Skeletal muscle satellite cell (primary cell): Measurements from ENCODE around the gene ASAP3.

Source experiments
- H3K27me3 ChIP-seq: 2 replicates; pipeline ENCODE4 v1.7.0; 2013; ENCODE audit warnings: low read length; ENCODE audit not compliant: control insufficient read depth, insufficient read depth
- H3K36me3 ChIP-seq: 2 replicates; pipeline ENCODE4 v1.7.0; 2013; ENCODE audit warnings: mild to moderate bottlenecking, control low read depth, low read length; ENCODE audit not compliant: insufficient read depth
- H3K4me1 ChIP-seq: 2 replicates; pipeline ENCODE4 v1.7.0; 2013; ENCODE audit warnings: low read length; ENCODE audit not compliant: control insufficient read depth, insufficient read depth
- H3K4me2 ChIP-seq: 2 replicates; pipeline ENCODE4 v1.7.0; 2013; ENCODE audit warnings: mild to moderate bottlenecking, low read length
- H3K4me3 ChIP-seq: 2 replicates; pipeline ENCODE4 v1.7.0; 2013; ENCODE audit warnings: low read length
- H3K9ac ChIP-seq: 2 replicates; pipeline ENCODE4 v1.7.0; 2013; ENCODE audit warnings: mild to moderate bottlenecking, low read depth, low read length, moderate library complexity
- H3K9me3 ChIP-seq: replicated peaks from 2 replicates; pipeline ENCODE4 v1.7.0; 2013; ENCODE audit warnings: mild to moderate bottlenecking, control low read depth, low read length

Gene ASAP3

DNA sequence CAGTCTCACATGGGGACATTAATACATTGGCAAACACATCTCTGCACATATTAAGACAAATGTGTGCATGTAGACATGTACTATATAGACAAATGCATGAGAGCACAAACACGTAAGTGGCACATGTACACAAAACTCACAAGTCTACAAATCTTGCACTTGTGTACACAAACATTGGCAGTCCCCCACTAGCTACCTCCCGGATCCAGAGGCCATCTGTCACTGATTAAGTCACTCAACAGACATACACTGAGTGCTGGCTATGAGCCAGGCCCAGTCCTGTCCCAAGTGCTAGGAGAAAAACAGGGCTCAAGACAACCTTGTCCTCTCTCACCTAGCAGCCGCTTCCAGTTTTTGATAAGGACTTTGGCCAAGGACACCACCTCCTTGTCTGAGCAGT, 66.4 kb downstream of the ASAP3 start:
- H3K4me3 ChIP-seq: no peak overlapping the region
- no peak overlapping the region for H3K4me2 ChIP-seq
- no peak overlapping the region for H3K9ac ChIP-seq
- H3K9me3 ChIP-seq: no peaks in the 10 kb centered on the region
- no peaks in the 10 kb centered on the region for H3K36me3 ChIP-seq
- H3K4me1 ChIP-seq: peaks cover 9% of the 10 kb centered on the region
- no peaks in the 10 kb centered on the region for H3K27me3 ChIP-seq

DNA sequence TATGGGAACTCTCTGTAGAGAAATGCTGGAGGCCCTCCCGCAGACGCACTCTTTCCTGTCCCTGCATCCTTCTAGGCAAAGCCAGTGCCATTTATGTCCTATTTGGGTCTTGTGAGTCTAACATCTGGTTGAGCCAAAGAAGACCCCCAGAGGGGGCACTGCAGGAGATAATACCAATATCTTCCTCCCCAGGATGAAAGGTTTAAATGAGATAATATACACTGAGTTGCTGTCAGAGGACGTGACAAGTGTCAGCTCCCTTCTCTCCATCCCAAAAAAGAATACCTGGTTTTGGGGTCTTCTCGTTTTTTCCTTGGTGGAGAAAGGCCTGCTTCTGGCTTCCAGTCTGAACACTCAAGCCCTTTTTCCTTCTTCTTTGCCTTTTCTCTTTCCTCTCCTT, 67.0 kb downstream of the ASAP3 start:
- Histone ChIP-seq H3K4me1 (peaks cover 5% of the 10 kb centered on the region), H3K4me3 (no peak overlapping the region), H3K9me3 (no peaks in the 10 kb centered on the region), H3K9ac (no peak overlapping the region), H3K4me2 (no peak overlapping the region), H3K36me3 (no peaks in the 10 kb centered on the region), H3K27me3 (no peaks in the 10 kb centered on the region)

DNA sequence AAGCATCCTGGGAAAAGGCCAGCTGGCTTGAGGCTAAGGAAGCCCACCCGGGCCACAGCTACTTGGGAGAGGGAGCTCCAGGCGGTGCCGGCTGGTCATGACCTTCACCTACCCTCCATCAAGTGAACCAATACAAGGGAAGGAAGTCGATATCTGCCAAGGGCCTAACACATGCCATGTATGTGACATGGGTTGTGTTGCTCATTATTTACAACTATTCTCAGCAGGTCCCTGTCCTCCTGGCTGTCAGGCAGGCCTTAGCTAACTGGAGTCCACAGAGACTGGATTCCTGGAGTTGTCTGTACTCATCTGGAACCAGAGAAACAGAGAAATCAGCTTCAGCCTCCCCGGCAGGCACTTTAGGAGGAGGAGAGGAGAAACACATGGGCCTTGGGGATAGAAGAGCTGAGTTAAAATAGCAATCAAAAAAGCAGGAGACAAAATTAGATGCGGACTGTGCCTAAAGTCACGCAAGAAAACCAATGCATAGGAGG, 75.1 kb downstream of the ASAP3 start:
- no peaks in the 10 kb centered on the region for H3K36me3 ChIP-seq
- H3K4me3 ChIP-seq: no peak overlapping the region
- H3K27me3 ChIP-seq: no peaks in the 10 kb centered on the region
- H3K9me3 ChIP-seq: no peaks in the 10 kb centered on the region
- no peak overlapping the region for H3K4me2 ChIP-seq
- H3K4me1 ChIP-seq: peaks cover 22% of the 10 kb centered on the region
- no peak overlapping the region for H3K9ac ChIP-seq

DNA sequence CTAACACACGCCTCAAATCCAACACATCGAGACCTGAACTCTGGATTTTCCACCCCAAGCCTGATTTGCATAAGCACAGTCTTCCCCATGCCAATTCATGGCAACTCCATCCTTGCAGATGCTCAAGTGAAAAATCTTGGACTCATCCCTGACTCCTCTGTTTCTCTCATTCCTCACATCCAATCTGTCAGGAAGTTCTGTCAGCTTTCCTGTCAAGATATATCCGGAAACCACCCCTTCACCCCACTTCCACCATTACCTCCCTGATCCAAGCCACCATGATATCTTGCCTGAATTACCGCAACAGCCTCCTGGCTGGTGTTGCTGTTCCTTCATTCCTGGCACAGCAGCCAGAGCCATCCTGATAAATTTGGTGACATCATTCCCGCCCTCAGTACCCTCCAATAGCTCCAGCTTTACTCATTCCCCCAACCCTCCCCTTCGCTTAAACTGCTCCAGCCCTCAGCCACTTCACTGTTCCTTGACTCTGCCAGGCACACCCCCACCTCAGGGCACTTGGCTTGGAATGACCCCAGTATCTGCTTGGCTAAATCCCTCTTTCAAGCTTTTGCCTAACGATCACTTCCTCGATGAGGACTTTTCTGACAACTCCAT, 76.9 kb downstream of the ASAP3 start:
- H3K27me3 ChIP-seq: no peaks in the 10 kb centered on the region
- H3K9me3 ChIP-seq: no peaks in the 10 kb centered on the region
- no peaks in the 10 kb centered on the region for H3K36me3 ChIP-seq
- no peak overlapping the region for H3K4me2 ChIP-seq
- no peak overlapping the region for H3K4me3 ChIP-seq
- peaks cover 36% of the 10 kb centered on the region for H3K4me1 ChIP-seq
- no peak overlapping the region for H3K9ac ChIP-seq

DNA sequence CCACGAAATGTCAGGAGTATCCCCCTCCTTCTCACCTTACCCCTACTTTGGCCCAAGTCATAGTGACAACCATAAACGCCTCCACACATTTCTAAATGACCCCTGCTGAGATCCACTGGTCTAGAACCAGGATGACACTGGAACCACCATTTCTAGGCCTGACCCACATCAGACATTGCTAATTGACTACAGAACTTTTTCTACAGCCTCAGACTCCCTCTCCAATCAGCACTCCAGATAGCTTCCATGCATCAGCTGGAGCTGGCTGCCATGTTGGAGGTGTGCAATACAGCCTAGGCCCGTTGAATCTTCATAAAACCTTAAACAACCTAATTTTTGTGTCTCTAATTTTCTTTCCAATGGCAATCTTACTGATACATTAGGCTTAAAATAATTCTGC, 78.0 kb downstream of the ASAP3 start:
- H3K9me3 ChIP-seq: no peaks in the 10 kb centered on the region
- H3K4me3 ChIP-seq: no peak overlapping the region
- H3K4me1 ChIP-seq: peaks cover 25% of the 10 kb centered on the region
- no peak overlapping the region for H3K4me2 ChIP-seq
- no peaks in the 10 kb centered on the region for H3K27me3 ChIP-seq
- H3K36me3 ChIP-seq: no peaks in the 10 kb centered on the region
- H3K9ac ChIP-seq: no peak overlapping the region

DNA sequence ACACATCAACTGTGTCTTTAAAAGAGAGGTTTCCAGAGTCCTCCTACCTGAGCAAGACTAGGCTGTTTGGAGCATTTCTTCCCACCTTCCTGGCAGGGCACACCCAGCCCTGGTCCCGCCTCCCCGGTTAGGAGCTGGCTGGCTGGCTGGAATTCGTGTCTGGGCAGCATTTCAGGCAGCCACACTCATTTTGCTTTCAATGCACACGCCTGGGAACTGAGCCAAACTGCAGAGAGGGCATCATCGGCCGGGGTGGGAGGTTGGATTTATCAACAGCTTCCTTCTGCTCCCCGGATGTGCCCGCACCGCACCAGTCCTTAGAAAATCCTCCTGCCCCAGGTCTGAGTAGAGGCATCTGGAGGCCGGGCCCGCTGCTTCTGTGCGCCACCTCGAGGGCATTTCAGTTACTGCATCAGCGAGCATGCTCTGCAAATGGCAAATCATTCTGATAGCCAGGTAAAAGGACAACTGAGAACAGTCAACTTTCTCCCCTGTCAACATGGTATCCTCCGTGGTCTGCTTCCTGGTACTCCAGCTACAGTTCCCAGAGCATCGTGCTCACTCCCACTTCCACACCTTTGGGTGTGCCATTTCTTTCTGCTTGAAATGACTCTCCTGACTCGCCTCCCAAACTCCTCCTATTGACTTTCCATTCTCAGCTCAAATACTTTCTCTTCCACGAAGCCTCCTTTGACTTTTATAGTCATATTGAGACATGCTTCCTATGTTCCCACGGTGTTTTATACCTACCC, 80.1 kb downstream of the ASAP3 start:
- H3K4me2 ChIP-seq: peak overlapping the region; percentile 61
- no peaks in the 10 kb centered on the region for H3K36me3 ChIP-seq
- peaks cover 25% of the 10 kb centered on the region for H3K4me1 ChIP-seq
- H3K9ac ChIP-seq: no peak overlapping the region
- H3K9me3 ChIP-seq: no peaks in the 10 kb centered on the region
- H3K27me3 ChIP-seq: no peaks in the 10 kb centered on the region
- H3K4me3 ChIP-seq: peak overlapping the region; percentile 25

DNA sequence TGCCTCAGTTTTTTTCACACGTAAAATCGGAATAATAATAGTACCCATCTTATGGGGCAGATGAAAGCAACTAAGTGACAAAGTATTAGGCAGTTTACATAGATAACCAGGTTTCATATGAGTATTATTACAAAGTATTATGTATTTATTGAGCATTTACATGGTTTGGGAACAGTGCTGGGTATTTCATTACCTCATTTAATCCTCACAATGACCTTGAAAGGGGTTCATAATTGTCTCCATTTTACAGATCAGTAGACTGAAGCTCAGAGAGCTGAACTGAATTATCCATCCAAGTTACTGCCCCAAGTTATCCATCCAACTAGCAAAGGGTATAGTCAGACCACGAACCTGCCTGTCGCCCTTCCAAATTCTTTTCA, 80.6 kb downstream of the ASAP3 start:
- H3K4me2 ChIP-seq: peak overlapping the region; percentile 61
- peak overlapping the region; percentile 25 for H3K4me3 ChIP-seq
- peaks cover 25% of the 10 kb centered on the region for H3K4me1 ChIP-seq
- H3K9ac ChIP-seq: no peak overlapping the region
- no peaks in the 10 kb centered on the region for H3K27me3 ChIP-seq
- H3K9me3 ChIP-seq: no peaks in the 10 kb centered on the region
- no peaks in the 10 kb centered on the region for H3K36me3 ChIP-seq

DNA sequence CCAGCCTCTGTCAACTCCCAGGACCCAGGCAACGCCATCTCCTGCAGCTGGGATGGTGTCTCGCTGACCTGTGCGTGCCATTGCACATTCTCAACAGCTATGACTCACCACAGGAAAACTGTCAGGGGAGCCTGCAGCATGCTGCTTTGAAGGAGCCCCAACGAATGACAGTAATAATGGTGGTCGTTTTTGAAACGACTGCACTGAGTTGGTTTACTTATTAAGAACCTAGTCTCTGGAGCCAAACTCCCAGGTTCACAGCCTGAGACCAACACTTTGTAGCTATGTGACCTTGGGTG, 81.0 kb downstream of the ASAP3 start:
- no peaks in the 10 kb centered on the region for H3K9me3 ChIP-seq
- no peaks in the 10 kb centered on the region for H3K27me3 ChIP-seq
- peak overlapping the region; percentile 61 for H3K4me2 ChIP-seq
- no peak overlapping the region for H3K9ac ChIP-seq
- H3K4me1 ChIP-seq: peaks cover 25% of the 10 kb centered on the region
- H3K36me3 ChIP-seq: no peaks in the 10 kb centered on the region
- H3K4me3 ChIP-seq: no peak overlapping the region

DNA sequence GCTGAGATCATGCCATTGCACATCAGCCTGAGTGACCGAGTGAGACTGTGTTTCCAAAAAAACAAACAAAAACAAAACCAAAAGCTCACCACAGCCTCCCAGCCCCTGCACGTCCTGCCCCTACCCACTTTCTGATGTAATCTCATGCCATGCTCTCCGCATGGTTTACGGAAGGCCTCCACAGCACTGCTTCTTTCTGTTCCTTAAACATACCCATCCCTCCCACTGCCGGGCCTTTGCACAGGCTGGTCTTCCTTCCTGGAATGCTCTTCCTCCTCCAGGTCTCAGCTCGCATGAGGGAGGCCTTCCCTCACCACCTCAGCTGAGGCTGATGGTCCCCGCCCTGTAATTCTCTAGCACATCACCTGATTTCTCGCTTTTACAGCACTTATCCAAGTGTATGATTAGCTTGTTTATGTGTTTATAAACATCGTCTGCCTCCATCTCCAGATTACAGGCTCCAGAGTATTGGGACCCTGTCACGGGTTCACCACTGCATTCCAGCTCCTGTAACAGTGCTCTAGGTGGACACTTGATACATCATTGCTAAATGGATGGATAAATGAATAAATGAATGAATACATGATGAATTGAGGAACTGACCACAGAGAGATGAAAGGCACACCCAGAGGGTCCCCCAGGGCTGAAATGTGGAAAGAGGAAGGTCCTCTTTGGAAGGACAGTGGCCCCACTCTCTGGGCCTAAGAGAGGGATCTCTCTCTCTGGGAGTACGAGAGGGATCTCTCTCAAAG, 81.5 kb downstream of the ASAP3 start:
- Histone ChIP-seq H3K4me3 (no peak overlapping the region), H3K27me3 (no peaks in the 10 kb centered on the region), H3K36me3 (no peaks in the 10 kb centered on the region), H3K4me2 (peak overlapping the region; percentile 61), H3K4me1 (peaks cover 25% of the 10 kb centered on the region), H3K9me3 (no peaks in the 10 kb centered on the region), H3K9ac (no peak overlapping the region)

DNA sequence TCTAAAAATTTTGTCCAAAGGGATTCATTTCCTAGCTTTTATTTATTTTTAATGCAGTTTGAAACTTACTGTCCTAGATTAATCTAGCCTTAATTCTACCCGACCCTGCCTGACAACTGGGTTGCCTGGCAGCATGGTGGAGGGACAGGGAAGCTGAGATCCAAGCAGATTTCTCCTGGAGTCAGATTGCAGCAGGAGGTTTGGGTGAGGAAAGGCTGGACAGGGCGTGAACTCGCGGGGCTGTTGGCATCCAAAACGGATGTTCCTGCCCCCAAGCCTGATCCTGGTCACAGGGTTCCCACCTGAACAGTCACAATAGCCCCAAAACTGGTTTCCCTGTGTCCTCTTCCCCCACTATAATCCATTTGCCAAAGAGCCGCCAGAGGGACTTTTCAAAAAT, 82.7 kb downstream of the ASAP3 start:
- Histone ChIP-seq H3K36me3 (no peaks in the 10 kb centered on the region), H3K9ac (no peak overlapping the region), H3K9me3 (no peaks in the 10 kb centered on the region), H3K4me2 (no peak overlapping the region), H3K4me3 (no peak overlapping the region), H3K4me1 (peaks cover 25% of the 10 kb centered on the region), H3K27me3 (no peaks in the 10 kb centered on the region)

DNA sequence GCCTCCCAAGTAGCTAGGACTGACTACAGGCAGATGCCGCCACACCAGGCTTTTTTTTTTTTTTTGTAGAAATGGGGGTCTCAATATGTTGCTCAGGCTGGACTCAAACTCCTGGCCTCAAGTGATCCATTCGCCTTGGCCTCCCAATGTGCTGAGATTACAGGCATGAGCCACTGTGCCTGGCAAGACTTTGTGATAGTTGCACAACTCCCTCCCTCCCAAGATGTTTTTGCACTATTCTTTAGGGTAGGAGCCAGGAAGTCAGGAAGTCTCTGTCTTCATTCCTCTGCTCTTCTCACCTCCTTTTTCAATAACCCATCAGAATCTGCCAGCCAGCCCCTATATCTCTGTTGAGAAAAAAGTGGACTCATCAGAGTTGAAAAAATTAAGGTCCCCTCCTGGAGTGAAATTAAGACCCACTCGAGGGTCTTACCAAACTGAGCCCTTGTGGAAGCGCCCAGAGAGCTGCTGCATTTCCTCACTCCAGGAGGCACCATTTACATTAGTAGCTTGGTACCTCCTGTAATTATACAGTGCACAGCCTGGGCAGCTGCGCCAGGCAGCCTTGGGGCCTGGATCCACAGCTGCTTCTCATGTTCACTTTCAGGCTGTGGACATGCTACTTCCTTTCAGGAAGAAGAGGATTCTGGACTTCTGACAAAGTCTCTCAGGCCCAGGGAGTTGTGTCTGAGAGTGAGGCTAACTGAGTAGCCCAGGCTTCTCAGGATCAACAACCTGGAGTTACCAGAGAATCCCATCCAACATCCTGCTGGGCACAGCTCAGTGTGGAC, 83.5 kb downstream of the ASAP3 start:
- Histone ChIP-seq H3K9me3 (no peaks in the 10 kb centered on the region), H3K4me1 (peaks cover 25% of the 10 kb centered on the region), H3K27me3 (no peaks in the 10 kb centered on the region), H3K36me3 (no peaks in the 10 kb centered on the region), H3K4me3 (no peak overlapping the region), H3K9ac (no peak overlapping the region), H3K4me2 (no peak overlapping the region)
